Skin of body (tissue), 2 donors: Measurements from ENCODE around the gene PISD. TPM values are rescaled to one million over a fixed set of nuclear protein-coding genes. Genes with fewer than 3 reads are reported as not detected.
"Not testable (repeated sequence)": the region's sequence is repeated elsewhere in the genome, so short reads cannot be mapped to it uniquely, and the experiment has no call there.

Source experiments
- DNase-seq: peaks from one replicate; lab custom pipeline; 2025; lab: John Stamatoyannopoulos, UW
- total RNA-seq: library from RNA; depleted of rRNA; stranded (reverse); fragments of >200 nt; gene quantifications from one replicate; pipeline ENCODE4 v1.2.3, GENCODE V29; 2014

PISD gene
- 15.6 TPM for total RNA-seq

DNA sequence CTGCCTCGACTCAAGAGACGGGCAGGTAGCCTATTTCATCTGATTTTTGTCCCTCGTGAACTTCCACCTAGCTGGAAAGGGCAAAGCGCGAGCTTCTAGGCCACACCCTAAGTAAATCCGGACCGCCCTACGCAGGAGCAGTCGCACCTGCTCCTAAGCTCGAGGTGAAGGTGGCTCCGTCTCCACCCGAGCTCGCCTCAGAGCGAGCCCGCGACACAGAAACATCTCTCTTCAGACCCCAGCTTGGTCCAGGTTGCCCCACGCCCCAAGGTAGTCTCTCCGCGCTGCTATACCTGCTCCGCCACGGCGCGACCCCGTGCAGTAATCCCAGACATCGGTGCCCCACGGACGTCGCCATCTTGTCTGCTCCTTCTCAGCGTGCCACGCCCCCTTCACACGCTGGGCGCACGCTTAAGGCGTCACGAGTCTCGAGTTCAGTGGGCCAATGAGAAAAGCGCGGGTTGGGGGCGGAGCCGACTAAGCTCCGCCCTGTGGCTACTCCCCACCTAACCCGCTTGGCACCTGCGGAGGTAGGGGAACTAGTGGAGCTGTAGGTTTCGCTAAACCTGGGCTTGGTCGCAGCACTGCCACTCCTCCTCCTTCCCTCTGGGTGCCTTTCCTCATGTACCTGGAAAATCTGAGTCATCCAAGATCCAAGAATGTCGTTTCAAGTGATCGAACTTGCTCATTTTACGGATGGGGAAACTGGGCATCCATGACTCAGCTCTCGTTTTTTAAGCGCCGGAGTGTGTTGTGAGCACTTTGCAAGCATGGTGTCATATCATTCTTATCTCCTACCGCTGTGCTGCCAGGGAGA is at the start of gene PISD:
TSS of gene PISD (minus strand) at position 365 of the 817 bp plus-strand sequence. CDS start at position 358, 7 bp downstream.
- peak; percentile 87 for DNase-seq

DNA sequence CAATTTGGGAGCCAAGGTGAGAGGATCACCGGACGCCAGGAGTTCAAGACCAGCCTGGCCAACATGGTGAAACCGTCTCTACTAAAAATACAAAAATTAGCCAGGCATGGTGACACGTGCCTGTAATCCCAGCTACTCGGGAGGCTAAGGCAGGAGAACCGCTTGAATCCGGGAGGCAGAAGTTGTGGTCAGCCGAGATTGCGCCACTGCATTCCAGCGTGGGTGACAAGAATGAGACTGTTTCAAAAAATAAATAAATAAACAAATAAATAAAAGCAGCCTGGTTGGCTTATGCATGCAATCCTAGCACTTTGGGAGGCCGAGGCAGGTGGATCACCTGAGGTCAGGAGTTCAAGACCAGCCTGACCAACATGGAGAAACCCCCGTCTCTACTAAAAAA is 49.2 kb upstream of the PISD start:
- not testable (repeated sequence) for DNase-seq

DNA sequence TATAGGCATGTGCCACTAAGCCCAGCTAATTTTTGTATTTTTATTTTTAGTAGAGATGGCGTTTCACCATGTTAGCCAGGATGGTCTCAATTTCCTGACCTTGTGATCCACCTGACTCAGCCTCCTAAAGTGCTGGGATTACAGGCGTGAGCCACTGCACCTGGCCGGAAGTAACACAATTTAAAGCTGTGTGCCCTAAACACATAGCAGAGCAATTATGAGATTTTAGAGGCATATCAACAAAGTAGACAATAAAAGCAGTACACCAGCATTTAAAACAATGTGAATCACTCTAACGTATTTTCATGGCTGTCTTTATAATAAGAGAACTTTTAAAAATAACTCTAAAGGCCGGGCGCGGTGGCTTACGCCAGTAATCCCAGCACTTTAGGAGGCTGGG is 45.5 kb upstream of the PISD start:
- no peak for DNase-seq

DNA sequence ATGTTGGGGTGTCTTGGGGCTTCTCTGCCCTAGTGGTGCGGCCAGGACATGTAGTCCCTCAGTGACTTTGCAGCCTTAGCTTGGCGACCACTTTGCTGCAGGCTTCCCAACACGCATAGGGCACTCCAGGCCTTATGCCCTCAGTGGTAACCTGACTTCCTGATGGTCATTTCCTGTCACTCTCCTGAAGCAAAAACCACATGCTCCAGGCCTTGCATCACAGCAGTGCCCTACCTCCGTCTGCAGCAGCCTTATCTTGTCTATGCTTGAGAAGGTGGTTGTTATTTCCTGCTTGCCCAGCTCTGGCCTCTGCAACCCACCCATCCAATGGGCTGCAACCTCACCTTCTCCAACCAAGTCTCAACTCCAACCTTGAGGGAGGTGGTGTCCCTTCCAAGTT is 33.4 kb upstream of the PISD start:
- DNase-seq: no peak

DNA sequence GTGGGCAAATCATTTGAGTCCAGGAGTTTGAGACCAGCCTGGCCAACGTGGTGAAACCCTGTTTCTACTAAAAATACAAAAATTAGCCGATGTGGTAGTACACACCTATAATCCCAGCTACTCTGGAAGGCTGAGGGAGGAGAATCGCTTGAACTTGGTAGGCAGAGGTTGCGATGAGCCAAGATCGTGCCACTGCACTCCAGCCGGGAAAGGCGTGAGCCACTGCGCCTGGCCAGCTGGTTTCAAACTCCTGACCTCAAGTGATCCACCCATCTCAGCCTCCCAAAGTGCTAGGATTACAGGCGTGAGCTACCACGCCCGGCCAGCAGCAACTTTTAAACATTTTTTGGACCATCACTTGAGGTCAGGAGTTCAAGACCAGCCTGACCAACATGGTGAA is 32.0 kb upstream of the PISD start:
- DNase-seq: not testable (repeated sequence)

DNA sequence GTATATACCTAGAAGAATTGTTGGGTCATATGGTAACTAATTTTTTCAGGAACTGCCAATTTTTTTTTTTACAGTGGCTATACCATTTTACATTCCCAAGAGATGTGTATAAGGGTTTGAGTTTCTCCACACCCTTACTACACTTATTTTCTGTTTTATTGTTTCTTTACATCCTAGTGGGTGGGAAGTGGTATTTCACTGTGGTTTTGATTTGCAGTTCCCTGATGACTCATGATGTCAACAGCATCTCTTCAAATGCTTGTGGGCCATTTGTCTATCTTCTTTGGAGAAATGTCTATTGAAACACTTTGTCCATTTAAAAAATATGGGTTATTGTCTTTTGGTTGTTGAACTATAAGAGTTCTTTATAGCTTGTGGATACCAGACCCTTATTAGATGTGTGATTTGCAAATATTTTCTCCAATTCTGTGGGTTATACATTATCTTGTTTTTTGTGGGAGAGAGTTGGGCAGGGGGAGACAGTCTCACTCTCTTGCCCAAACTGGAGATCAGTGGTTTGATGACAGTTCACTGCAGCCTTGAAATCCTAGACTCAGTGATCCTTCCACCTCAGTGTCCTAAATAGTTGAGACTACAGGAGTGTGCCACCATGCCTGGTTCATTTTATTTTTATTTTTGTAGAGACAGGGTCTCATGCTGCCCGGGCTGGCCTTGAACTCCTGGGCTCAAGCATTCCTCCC is 30.3 kb upstream of the PISD start:
- DNase-seq: no peak

DNA sequence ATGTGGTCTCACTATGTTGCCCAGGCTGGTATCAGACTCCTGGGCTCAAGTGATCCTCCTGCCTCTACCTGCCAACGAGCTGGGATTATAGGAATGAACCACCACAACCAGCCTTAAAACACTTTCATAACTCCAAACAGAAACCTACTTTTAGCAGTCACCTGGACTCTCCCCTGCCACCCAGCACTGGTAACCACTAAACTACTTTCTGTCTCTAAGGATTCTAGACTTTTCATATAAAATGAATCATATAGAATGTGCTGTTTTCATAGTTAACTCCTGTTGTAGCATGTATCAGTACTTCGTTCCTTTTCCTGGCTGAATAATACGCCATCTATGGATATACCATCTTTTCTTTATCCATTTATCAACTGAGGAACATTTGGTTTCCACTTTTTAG is 29.4 kb upstream of the PISD start:
- DNase-seq: no peak

DNA sequence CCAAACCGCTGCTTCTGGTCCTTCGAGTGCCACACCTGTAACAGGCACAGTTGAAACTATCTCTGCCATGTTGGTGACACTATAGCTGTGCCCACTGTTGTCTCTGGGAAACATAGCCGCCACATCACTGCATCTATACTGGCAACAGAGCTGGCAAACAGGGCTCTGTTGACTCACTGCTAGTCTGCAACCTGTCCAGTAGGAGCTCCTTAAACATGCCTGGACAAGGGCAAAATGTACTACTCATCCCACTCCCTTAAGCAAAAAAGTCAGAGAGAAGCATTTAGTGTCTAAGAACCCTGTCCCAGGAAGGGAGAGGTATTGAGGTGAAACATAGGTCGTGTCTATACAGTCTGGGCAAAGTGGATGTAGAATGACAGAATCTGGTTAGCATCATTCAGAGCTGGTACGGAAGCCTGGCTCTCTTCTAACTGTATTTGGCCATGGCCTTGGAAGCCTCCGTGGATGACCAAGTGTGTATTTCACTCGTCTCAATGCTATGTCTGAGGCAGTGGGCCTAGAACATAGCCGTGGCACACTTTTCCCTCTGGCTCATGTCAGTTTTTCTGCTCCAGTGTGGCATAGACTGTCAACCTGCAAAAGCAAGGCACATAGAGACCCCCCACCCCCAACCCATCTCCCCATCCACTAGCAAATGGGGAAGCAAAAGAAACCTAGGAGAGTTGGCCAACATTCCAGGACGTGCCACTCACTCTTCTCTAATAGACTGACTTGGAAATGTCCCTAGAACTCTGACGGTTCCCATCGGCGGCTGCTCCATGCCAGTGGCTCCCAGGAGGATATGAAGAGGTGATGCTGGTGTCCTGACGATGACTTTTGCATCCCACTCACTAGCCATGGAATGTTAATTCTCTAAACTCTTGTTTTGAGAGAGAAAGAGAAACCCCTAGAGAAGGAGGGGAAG is 21.4 kb upstream of the PISD start:
- DNase-seq: no peak

DNA sequence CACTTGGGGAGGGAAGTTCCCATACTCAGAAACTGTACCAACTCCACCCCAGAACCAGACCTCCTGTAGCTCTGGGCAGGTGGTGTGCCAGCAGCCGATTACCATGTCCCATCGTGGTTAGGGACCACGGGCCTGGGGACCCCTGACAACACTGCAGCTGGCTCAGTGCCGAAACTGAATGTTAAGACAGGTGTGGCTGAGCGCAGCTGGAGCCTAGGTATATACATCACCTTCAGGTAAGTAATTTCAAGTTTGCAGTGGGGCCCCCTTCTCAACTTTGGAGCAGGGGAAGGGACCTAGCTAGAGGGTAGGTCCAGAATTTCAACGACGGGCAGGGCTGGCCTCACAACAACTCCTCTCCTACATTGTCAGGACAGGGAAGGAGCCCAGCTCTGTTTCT is 20.7 kb upstream of the PISD start:
- no peak for DNase-seq

DNA sequence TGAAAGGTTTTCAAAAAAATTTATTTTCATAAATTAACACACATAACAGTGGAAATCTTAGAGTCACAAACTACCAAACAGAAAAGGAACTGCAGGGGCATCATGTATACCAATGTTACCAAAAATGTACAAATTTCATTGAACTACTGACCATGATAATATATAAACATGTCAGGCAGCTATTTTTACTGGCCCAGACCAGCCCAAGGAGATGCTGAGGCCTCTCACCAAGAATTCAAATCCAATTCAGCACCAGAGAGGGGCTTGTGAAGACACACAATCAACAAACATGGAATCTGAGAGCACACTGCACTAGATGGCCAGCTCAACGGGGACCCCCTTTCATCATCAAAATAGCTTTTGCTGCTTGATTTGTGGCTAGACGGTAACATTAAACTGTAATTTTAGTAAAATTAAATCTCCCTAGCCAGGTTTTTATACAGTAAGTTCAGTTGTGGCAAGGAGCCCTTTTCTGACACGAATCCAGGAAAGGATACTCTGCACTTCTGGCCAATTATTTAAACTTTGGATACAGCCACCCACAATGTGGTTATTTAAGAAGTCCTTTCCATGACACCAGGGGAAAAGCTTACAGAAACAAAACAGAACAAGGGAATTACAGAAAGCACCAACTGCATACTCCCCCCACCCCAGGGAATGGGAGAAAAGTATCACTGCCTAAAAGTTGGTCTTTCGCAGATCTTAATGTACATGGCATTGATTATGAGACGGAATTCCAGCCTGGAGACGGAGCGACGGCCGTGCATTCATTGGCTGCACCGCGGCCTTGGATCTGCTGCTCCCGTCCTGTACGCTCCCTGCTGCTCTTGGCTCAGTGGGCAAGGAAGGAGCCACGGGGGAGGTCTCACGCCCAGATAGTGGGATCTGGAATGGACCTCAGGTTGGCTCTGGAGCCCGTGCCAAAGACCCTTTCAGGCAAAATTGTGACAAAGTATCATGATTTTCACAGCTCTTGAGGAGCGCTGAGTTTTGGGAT is 19.6 kb upstream of the PISD start:
- no peak for DNase-seq

DNA sequence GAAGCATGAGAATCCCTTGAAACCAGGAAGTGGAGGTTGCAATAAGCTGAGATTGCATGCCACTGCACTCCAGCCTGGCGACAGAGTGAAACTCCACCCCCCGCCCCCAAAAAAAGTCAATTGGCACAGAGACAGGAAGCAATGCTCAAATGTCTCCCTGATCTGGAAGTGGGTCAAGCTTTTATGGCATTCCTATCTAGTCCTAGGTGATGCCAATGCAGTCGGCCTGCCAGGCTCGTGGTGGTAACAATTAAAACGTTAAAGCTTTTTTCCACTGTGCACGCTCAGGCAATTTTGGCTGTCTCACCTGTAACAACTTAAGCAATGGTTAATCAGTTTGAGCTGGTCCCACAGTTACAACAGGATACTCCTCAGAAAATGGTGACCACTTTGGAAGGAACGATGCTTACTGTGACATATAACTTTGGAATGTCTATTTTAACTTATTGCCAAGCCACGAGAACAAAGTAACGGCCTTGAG is 18.9 kb upstream of the PISD start:
- no peak for DNase-seq

DNA sequence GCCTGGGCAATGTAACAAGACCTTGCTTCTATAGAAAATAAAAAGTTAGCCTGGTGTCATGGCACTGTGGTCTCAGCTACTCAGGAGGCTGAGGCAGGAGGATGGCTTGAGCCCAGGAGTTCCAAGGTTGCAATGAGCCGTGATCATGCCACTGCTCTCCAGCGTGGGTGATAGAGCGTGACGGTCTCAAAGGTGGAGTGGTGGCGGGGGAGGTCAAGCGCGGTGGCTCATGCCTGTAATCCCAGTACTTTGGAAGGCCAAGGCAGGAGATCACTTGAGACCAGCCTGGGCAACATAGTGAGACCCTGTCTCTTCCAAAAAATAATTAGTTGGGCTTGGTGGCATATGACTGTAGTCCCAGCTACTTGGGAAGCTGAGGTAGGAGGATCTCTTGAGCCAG is 16.7 kb upstream of the PISD start:
- DNase-seq: no peak

DNA sequence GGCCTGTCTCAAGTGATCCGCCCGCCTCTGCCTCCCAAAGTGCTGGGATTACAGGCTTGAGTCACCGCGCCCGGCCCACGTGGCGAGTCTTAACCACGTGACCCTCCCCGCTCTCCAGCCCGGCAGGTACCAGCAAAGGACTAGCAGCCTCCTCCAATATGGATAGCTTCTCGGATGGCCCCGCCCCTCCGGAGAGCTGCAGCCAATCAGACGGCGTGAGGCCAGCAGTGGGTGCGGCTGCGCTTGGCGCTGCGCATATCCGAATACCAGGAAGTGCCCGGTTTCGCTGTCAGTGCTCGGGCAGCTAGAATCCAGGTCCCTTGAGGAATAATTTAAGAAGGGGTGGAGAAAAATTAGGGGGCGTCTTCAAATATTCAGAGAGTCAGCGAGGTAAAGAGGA is 14.7 kb upstream of the PISD start:
- peak; percentile 31 for DNase-seq

DNA sequence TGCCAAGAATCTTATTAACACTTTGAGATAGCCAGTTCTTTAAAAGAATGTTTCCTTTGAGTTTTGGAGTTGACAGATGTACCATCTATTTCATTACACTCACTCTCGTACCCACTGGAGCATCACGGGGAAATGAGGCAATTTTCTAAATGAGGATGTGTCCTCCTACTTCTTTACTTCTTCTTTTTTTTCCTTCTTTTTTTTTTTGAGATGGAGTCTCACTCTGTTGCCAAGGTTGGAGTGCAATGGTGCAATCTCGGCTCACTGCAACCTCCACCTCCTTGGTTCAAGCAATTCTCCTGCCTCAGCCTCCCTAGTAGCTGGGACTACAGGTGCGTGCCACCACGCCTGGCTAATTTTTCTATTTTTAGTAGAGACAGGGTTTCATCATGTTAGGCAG is 12.2 kb upstream of the PISD start:
- DNase-seq: not testable (repeated sequence)

DNA sequence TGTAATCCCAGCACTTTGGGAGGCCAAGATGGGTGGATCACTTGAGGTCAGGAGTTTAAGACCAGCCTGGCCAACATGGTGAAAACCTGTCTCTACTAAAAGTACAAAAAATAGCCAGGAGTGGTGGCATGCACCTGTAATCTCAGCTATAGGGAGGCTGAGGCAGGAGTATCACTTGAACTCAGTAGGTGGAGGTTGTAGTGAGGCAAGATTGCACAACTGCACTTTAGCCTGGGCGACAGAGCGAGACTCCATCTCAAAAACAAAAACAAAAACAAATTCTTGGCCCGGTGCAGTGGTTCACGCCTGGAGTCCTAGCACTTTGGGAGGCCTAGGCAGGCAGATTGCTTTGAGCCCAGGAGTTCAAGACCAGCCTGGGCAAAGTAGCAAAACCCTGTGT is 6.8 kb upstream of the PISD start:
- DNase-seq: not testable (repeated sequence)

DNA sequence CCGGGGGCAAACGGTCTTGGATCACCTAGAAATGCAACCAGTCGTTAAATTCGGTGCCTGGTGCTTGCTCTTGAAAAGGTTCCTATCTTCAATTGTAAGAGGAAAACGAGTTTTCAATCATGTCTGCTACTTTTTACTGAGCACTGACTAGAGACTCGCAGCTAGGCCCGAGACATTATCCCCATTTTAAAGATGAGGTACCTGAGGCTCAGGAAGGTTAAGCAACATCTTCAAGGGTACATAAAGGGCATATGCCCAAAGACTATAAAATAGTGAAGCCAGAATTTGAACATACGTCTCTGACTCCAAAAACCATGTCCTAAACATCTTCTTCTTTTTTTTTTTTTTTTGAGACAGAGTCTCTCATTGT is 638 bp upstream of the PISD start:
- DNase-seq: no peak

DNA sequence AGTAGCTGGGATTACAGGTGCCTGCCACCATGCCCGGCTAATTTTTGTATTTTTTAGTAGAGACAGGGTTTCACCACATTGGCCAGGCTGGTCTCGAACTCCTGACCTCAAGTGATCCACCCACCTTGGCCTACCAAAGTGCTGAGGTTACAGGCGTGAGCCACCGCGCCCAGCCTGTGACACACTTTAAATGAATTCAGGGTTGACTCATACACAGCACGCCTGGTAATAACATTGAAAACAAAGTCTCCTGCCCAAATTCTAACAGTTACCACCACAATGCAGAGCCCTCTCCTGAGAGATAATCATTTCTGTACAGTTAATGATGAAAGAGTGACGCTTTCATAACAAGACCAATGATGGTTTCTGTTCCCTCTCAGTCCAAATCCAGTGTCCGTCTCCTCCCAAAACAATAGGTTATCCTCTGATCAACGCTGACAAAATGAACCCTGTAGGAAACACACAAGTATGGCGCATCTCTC is 1.1 kb downstream of the PISD start:
- DNase-seq: not testable (repeated sequence)

DNA sequence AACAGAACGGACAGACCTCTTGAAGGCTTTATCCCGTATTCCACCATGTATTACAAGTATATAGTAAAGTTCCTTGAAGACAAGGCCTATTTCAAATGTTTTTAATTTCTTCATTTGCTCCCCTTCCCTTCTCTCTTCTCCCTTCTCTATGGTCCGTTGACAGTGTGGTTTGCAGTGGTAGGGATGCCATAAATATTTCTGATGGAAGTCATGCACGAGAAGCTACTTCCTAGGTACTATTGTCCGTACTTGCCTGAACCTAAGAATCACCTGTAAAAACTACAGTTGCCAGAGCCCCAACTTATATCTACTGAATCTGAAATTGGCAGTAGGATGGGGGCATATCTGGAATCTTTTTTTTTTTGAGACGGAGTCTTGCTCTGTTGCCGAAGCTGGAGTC is 2.8 kb downstream of the PISD start:
- no peak for DNase-seq

DNA sequence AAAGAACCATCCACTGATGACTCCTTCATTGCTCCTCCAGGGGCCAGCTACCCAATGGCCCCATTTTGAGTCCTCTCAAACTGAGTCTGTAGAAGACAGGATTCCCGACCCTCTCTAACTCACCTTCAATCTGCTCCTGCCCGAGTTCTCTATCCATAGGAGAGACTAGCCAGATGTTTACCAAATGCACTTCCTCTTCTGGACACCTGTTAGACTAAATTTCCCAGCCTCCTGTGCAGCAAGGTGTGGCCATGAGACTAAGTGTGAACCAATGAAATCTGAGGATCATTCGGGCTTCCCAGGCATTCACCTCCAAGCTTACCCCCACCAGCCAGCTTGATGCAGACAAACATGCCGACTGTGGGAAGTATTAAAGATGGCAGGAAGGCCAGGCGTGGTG is 7.6 kb downstream of the PISD start:
- DNase-seq: no peak

DNA sequence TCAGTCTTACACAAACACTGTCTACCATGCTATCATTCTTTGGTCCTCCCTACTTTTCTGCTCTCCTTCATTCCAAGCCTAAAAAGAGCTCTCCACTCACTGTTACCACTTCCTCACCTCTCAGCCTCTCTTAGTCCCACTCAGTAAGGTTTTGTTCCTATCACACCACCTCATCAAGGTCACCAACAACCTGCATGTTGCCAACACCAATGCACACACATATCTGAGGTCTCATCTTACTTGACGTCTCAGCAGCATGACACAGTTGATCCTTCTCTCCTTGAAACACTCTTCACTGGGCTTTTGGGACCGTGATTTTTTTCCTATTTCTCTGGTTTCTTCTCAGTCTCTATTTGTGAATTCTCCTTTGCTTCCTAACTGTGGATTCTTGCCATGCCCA is 8.1 kb downstream of the PISD start:
- no peak for DNase-seq
